Fibroblast of lung (primary cell): ENCODE measurements around the gene BAD. TPM values are rescaled to one million over a fixed set of nuclear protein-coding genes. Genes with fewer than 3 reads are reported as not detected.
"Not testable (repeated sequence)": the region's sequence is repeated elsewhere in the genome, so short reads cannot be mapped to it uniquely, and the experiment has no call there.

Experiments used
- DNase-seq, 2 donors: peaks; one replicate each; pipeline versions ENCODE4 v3.0.0 to v3.0.0-alpha.2; 2010; ENCODE audit warnings: low read depth in 2 of 2
- H2AFZ ChIP-seq: 2 replicates; pipeline ENCODE4 v1.5.1; 2012; ENCODE audit warnings: low read length, control low read depth, inconsistent platforms
- H3K27ac ChIP-seq: 2 replicates; pipeline ENCODE4 v1.5.1; 2011; ENCODE audit warnings: low read length, control low read depth; ENCODE audit not compliant: insufficient read depth
- H3K27me3 ChIP-seq: 2 replicates; pipeline ENCODE4 v1.5.1; 2011; ENCODE audit warnings: mild to moderate bottlenecking, low read length; ENCODE audit not compliant: control insufficient read depth, insufficient read depth
- H3K36me3 ChIP-seq: 2 replicates; pipeline ENCODE4 v1.5.1; 2011; ENCODE audit warnings: low read length; ENCODE audit not compliant: control insufficient read depth, insufficient read depth
- H3K4me1 ChIP-seq: 2 replicates; pipeline ENCODE4 v1.5.1; 2011; ENCODE audit warnings: low read length; ENCODE audit not compliant: control insufficient read depth, insufficient read depth; ENCODE audit errors: extremely low read depth
- H3K4me2 ChIP-seq: 2 replicates; pipeline ENCODE4 v1.5.1; 2011; ENCODE audit warnings: low read length, control low read depth; ENCODE audit not compliant: insufficient read depth; ENCODE audit errors: extremely low read depth
- H3K4me3 ChIP-seq, 4 experiments: fragments of 200-600 bp in 1 of 4; sonication (generic) in 1 of 4; replicated peaks in 1 of 4; 2 replicates each; pipeline ENCODE4 v1.5.1; 2011 to 2016; ENCODE audit warnings: low read length in 4 of 4, low read depth in 3 of 4, mild to moderate bottlenecking in 3 of 4, control low read depth in 2 of 4, inconsistent platforms in 1 of 4, mixed read lengths in 1 of 4; ENCODE audit not compliant: insufficient read depth in 1 of 4; ENCODE audit errors: control extremely low read depth in 1 of 4
- H3K79me2 ChIP-seq: 2 replicates; pipeline ENCODE4 v1.5.1; 2012; ENCODE audit warnings: mild to moderate bottlenecking, low read length, inconsistent platforms; ENCODE audit not compliant: control insufficient read depth, insufficient read depth
- H3K9ac ChIP-seq: 2 replicates; pipeline ENCODE4 v1.5.1; 2011; ENCODE audit warnings: mild to moderate bottlenecking, low read length, control low read depth; ENCODE audit not compliant: insufficient read depth
- H3K9me3 ChIP-seq: 2 replicates; pipeline ENCODE4 v1.5.1; 2012; ENCODE audit warnings: low read depth, low read length; ENCODE audit not compliant: control insufficient read depth, insufficient read depth
- H4K20me1 ChIP-seq: 2 replicates; pipeline ENCODE4 v1.5.1; 2011; ENCODE audit warnings: low read length; ENCODE audit not compliant: control insufficient read depth, insufficient read depth; ENCODE audit errors: extremely low read depth
- CTCF ChIP-seq, 2 donors: IDR thresholded peaks in 1 of 2; conservative IDR thresholded peaks in 1 of 2; 1 replicate in 1 of 2; 2 replicates in 1 of 2; pipeline ENCODE4 v1.5.1; 2011 to 2012; ENCODE audit warnings: low read length in 2 of 2, control low read depth in 1 of 2, inconsistent platforms in 1 of 2, low read depth in 1 of 2, mild to moderate bottlenecking in 1 of 2
- EZH2 ChIP-seq: IDR thresholded peaks from 2 replicates; pipeline ENCODE4 v1.5.1; 2012; ENCODE audit warnings: low read length, control low read depth, mild to moderate bottlenecking; ENCODE audit errors: missing control alignments
- polyA plus RNA-seq, 2 donors: library from polyadenylated mRNA; depleted of rRNA in 1 of 2; stranded (reverse) in 1 of 2; unstranded in 1 of 2; fragments of >200 nt; gene quantifications; 2 replicates each; pipeline ENCODE4 v1.2.1, GENCODE V29; 2011 to 2012; ENCODE audit warnings: missing spikeins in 1 of 2
- total RNA-seq: library from RNA; depleted of rRNA; stranded (reverse); fragments of >200 nt; gene quantifications from 2 replicates; pipeline ENCODE4 v1.2.1, GENCODE V29; 2014

Gene BAD
- total and polyA plus RNA-seq, 2 donors (not counting 1 experiment from before 2014, with no cell fraction given): 31.6 to 79.9 TPM

- no peak overlapping the region for H3K4me2 ChIP-seq
- H3K4me3 ChIP-seq: no peak overlapping the region
- H3K27ac ChIP-seq: peak overlapping the region; percentile 58
- DNase-seq: no peak
- H3K79me2 ChIP-seq: peaks cover 9% of the 10 kb centered on the region
- H4K20me1 ChIP-seq: no peaks in the 10 kb centered on the region
- H3K27me3 ChIP-seq: no peaks in the 10 kb centered on the region
- H2AFZ ChIP-seq: no peak overlapping the region
- no peaks in the 10 kb centered on the region for H3K9me3 ChIP-seq
- no peaks in the 10 kb centered on the region for H3K4me1 ChIP-seq
- no peak overlapping the region for H3K9ac ChIP-seq
- peaks cover 11% of the 10 kb centered on the region for H3K36me3 ChIP-seq
- TF ChIP-seq CTCF (conservative IDR thresholded peaks at IDR 0.05 in 1 of 2, IDR thresholded peaks at IDR 0.05 in 1 of 2; ENCODE audit: low read depth in 1 of 2, low read length in 2 of 2) (no peak), EZH2 (no peak)
Observed at GRCh38 chr11:64312947-64313346, 28.5 kb upstream of the BAD start.

- DNase-seq, H4K20me1 ChIP-seq, H3K27ac ChIP-seq, H3K27me3 ChIP-seq, H3K4me1 ChIP-seq, H3K4me3 ChIP-seq, H3K79me2 ChIP-seq, H3K9me3 ChIP-seq, H2AFZ ChIP-seq, H3K4me2 ChIP-seq, H3K9ac ChIP-seq, H3K36me3 ChIP-seq: not testable (repeated sequence)
Observed at GRCh38 chr11:64307795-64308194, 23.3 kb upstream of the BAD start.

- H3K4me1 ChIP-seq: peaks cover 6% of the 10 kb centered on the region
- H4K20me1 ChIP-seq: no peaks in the 10 kb centered on the region
- peaks cover 3% of the 10 kb centered on the region for H3K79me2 ChIP-seq
- H3K9me3 ChIP-seq: no peaks in the 10 kb centered on the region
- H3K27ac ChIP-seq: no peak overlapping the region
- peaks cover 2% of the 10 kb centered on the region for H3K36me3 ChIP-seq
- TF ChIP-seq CTCF (conservative IDR thresholded peaks at IDR 0.05 in 1 of 2, IDR thresholded peaks at IDR 0.05 in 1 of 2; ENCODE audit: low read depth in 1 of 2, low read length in 2 of 2) (no peak), EZH2 (no peak)
- H3K27me3 ChIP-seq: no peaks in the 10 kb centered on the region
- H3K4me2 ChIP-seq: peak overlapping the region; percentile 91
- H3K9ac ChIP-seq: peak overlapping the region; percentile 13
- no peak overlapping the region for H2AFZ ChIP-seq
- no peak for DNase-seq
- H3K4me3 ChIP-seq: peak overlapping the region in 2 of 4 experiments; percentile 68 to 71
Observed at GRCh38 chr11:64306876-64307622, 22.6 kb upstream of the BAD start.
